ENCODE measurements around the gene ADORA2A. TPM values are rescaled to one million over a fixed set of nuclear protein-coding genes. Genes with fewer than 3 reads are reported as not detected.

ADORA2A gene
- total and polyA plus RNA-seq, 2 of the 13 experiments (the other 11 are each of a cell fraction or from before 2014, with no cell fraction given) = 3.3 to 5.0 TPM

- TF ChIP-seq ZNF580 (CRISPR knock-in tag; IDR thresholded peaks at IDR 0.05; ENCODE audit: borderline replicate concordance, low read depth) (no peak), ZNF513 (CRISPR knock-in tag; conservative IDR thresholded peaks at IDR 0.05) (no peak), ZNF775 (CRISPR knock-in tag; IDR thresholded peaks at IDR 0.05; ENCODE audit: borderline replicate concordance) (no peak), SIN3B (IDR thresholded peaks at IDR 0.05; ENCODE audit: low read length) (no peak), PRDM4 (CRISPR knock-in tag; IDR thresholded peaks at IDR 0.05; ENCODE audit: borderline replicate concordance) (no peak), ZNF850 (CRISPR knock-in tag; conservative IDR thresholded peaks at IDR 0.05) (no peak), MAFF (IDR thresholded peaks at IDR 0.05; ENCODE audit: low read depth, low read length) (no peak), HDAC2 (CRISPR knock-in tag; IDR thresholded peaks at IDR 0.05) (peak; percentile 59; the same call in 1 of the 2 replicates), ZBTB26 (CRISPR knock-in tag; IDR thresholded peaks at IDR 0.05; ENCODE audit: borderline replicate concordance) (no peak), ZBTB39 (CRISPR knock-in tag; IDR thresholded peaks at IDR 0.05) (no peak), TEAD3 (CRISPR knock-in tag; optimal IDR thresholded peaks at IDR 0.05; ENCODE audit: borderline replicate concordance) (peak; percentile 67), BCL3 (CRISPR knock-in tag; IDR thresholded peaks at IDR 0.05) (no peak), ZNF121 (CRISPR knock-in tag; IDR thresholded peaks at IDR 0.05) (no peak), ZNF766 (CRISPR knock-in tag; IDR thresholded peaks at IDR 0.05; ENCODE audit: borderline replicate concordance) (no peak), TAF15 (IDR thresholded peaks at IDR 0.05; ENCODE audit: low read depth, low read length, poor library complexity, severe bottlenecking) (no peak)
These were observed 7.1 kb upstream of the ADORA2A start (continued) for GRCh38 chr22:24420072-24420976.

All from HepG2 (cell line).